ENCODE data around the gene REM2.

The REM2 gene

DNA sequence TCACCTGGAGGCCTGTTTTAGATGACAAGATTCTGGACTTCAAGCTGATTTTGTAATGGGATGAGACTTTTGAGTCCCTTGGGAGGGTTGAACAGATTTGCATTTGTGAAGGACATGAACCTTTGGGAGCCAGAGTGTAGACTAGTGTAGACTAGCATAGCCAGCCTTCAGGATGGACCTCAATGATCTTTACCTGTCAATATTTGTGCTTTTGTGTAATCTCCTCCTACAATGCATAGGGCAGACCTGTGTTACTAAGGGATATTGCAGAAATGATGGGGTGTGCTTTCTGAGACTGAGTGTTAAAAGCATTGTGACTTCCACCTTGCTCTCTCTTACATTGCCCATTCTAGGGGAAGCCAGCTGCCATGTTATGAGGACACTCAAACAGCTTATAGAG is 21.4 kb upstream of the REM2 start:
- DNase-seq (ENCODE audit: extremely low spot score): no peak
- ChIA-PET CTCF (interaction anchor here (0.9 to 3.1 kb wide), 3 partner anchors 8 to 11 kb away, joined by 3 to 14 read pairs (median 3); partner anchors contain the start of gene LRP10), POLR2A (interaction anchor here (1.4 kb wide), 1 partner anchor 10 kb away, joined by 4 read pairs; the partner anchor contains the start of gene LRP10)
- TF ChIP-seq ELF4 (IDR thresholded peaks at IDR 0.05) (no peak), BHLHE40 (IDR thresholded peaks at IDR 0.05; ENCODE audit: borderline replicate concordance) (no peak), NFRKB (IDR thresholded peaks at IDR 0.05) (no peak), L3MBTL2 (conservative IDR thresholded peaks at IDR 0.05) (no peak), SP1 (IDR thresholded peaks at IDR 0.05) (no peak), ARNT (IDR thresholded peaks at IDR 0.05) (no peak), CTBP1 (IDR thresholded peaks at IDR 0.05; ENCODE audit: borderline replicate concordance) (no peak), HDGF (IDR thresholded peaks at IDR 0.05; ENCODE audit: borderline replicate concordance) (no peak), SUZ12 (IDR thresholded peaks at IDR 0.05) (no peak), FOXK2 (IDR thresholded peaks at IDR 0.05) (no peak), FOXM1 (IDR thresholded peaks at IDR 0.05; ENCODE audit: borderline replicate concordance) (no peak), TARDBP (IDR thresholded peaks at IDR 0.05) (no peak), FOXA1 (IDR thresholded peaks at IDR 0.05) (no peak), ZNF384 (IDR thresholded peaks at IDR 0.05) (no peak), LEF1 (IDR thresholded peaks at IDR 0.05; ENCODE audit: borderline replicate concordance) (no peak)
- TF ChIP-seq, protein P1, sequence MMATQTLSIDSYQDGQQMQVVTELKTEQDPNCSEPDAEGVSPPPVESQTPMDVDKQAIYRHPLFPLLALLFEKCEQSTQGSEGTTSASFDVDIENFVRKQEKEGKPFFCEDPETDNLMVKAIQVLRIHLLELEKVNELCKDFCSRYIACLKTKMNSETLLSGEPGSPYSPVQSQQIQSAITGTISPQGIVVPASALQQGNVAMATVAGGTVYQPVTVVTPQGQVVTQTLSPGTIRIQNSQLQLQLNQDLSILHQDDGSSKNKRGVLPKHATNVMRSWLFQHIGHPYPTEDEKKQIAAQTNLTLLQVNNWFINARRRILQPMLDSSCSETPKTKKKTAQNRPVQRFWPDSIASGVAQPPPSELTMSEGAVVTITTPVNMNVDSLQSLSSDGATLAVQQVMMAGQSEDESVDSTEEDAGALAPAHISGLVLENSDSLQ (IDR thresholded peaks at IDR 0.05): no peak

DNA sequence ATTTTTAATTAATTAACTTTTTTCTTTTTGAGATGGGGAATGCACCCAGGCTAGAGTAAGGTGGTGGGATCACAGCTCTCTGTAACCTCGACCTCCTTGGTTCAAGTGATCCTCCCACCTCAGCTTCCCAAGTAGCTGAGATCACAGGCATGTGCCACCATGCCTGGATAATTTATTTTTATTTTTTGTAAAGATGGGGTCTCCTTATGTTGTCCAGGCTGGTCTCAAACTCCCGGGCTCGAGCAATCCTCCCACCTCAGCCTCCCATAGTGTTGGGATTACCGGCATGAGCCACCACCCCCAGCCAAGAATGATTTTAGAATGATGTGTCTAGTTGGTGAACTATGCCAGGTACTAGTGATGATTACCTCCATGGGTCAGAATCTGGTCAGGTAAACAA is 18.0 kb upstream of the REM2 start:
- ChIA-PET POLR2A (interaction anchor here (1.5 kb wide), 1 partner anchor 54 kb away, joined by 5 read pairs; the partner anchor contains the start of gene RBM23), CTCF (interaction anchor here (1.6 kb wide), 1 partner anchor 11 kb away, joined by 6 read pairs; no protein-coding TSS in a partner anchor)
- DNase-seq (ENCODE audit: extremely low spot score): no peak
- no peak for TF ChIP-seq FOXA1 (IDR thresholded peaks at IDR 0.05)
- TF ChIP-seq BHLHE40 (IDR thresholded peaks at IDR 0.05; ENCODE audit: borderline replicate concordance): no peak
- no peak for TF ChIP-seq LEF1 (IDR thresholded peaks at IDR 0.05; ENCODE audit: borderline replicate concordance)
- TF ChIP-seq CTBP1 (IDR thresholded peaks at IDR 0.05; ENCODE audit: borderline replicate concordance): no peak
- no peak for TF ChIP-seq SP1 (IDR thresholded peaks at IDR 0.05)
- no peak for TF ChIP-seq FOXK2 (IDR thresholded peaks at IDR 0.05)
- TF ChIP-seq ELF4 (IDR thresholded peaks at IDR 0.05): no peak
- no peak for TF ChIP-seq ZNF384 (IDR thresholded peaks at IDR 0.05)

DNA sequence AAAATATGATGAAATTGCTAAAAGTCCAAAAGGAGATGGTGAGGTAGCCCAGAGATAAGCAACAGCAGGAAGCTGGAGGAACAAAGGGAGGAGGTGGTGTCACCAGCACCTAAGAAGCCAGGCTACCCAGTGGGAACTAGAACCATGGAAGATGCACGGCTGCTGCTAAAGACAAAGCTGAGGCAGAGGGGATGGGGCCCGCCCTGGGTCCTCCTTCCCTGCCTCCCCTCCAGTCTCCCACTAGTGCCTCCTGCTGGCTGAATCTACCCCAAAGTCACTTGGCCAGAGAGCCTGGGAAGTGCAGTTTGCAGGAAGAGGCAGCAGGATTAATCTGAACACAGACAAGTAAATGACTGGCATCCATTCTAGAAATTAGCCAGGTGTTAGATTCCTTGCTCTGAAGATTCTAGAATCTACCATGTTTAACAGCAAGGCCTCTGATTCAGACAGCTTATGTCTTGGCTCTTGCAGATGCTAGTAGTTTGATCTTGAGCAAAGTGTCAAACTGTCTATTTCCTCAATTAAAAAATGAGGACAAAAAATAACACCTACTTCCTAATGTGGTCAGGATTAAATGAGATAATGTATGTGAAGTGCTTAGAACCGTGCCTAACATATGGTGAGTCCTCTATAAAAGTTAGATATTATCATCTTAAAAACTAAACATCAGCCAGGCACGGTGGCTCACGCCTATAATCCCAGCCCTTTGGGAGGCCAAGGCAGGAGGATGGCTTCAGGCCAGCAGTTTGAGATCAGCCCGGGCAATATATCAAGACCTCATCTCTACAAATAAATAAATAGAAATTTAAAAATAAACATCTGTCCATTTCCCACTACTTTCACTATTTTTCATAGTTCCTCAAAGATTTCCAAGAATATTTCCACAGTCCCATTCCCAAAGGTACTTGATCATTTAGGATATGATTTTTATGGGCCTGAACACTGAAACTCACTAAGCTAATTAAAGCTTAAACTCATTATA is 17.3 kb upstream of the REM2 start:
- CTCF ChIA-PET: interaction anchor here (1.6 kb wide), 1 partner anchor 11 kb away, joined by 6 read pairs; no protein-coding TSS in a partner anchor
- DNase-seq (ENCODE audit: extremely low spot score): peak; percentile 39
- TF ChIP-seq LEF1 (IDR thresholded peaks at IDR 0.05; ENCODE audit: borderline replicate concordance) (no peak), FOXK2 (IDR thresholded peaks at IDR 0.05) (no peak), SUZ12 (IDR thresholded peaks at IDR 0.05) (no peak), BHLHE40 (IDR thresholded peaks at IDR 0.05; ENCODE audit: borderline replicate concordance) (no peak), SP1 (IDR thresholded peaks at IDR 0.05) (no peak), FOXA1 (IDR thresholded peaks at IDR 0.05) (no peak), FOXM1 (IDR thresholded peaks at IDR 0.05; ENCODE audit: borderline replicate concordance) (no peak), L3MBTL2 (conservative IDR thresholded peaks at IDR 0.05) (no peak), TARDBP (IDR thresholded peaks at IDR 0.05) (no peak), ARNT (IDR thresholded peaks at IDR 0.05) (no peak), ELF4 (IDR thresholded peaks at IDR 0.05) (no peak), HDGF (IDR thresholded peaks at IDR 0.05; ENCODE audit: borderline replicate concordance) (no peak), ZNF384 (IDR thresholded peaks at IDR 0.05) (no peak), NFRKB (IDR thresholded peaks at IDR 0.05) (no peak), CTBP1 (IDR thresholded peaks at IDR 0.05; ENCODE audit: borderline replicate concordance) (no peak)
- TF ChIP-seq, protein P1 (IDR thresholded peaks at IDR 0.05): no peak
- POLR2A ChIA-PET: interaction anchor here (1.0 to 1.5 kb wide), 2 partner anchors 30 to 53 kb away, joined by 3 to 5 read pairs; partner anchors contain the start of gene RBM23

DNA sequence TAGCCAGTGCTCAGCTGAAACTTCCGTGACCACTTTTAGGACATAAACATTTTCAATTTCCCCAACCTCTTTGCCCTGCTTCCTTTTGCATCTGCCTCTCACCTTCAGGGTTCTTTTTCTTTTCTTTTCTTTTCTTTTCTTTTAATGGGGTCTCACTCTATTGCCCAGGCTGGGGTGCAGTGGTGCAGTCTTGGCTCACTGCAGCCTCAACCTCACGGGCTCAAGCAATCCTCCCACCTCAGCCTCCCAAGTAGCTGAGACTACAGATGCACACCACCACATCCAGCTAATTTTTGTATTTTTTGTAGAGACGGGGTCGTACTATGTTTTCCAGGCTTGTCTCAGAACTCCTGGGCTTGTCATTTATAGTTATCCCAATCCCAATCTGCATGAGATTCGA is 16.1 kb upstream of the REM2 start:
- ChIA-PET POLR2A (interaction anchor here (1.0 kb wide), 1 partner anchor 29 kb away, joined by 3 read pairs; no protein-coding TSS in a partner anchor), CTCF (interaction anchor here (0.9 kb wide), 1 partner anchor 12 kb away, joined by 3 read pairs; no protein-coding TSS in a partner anchor)
- DNase-seq (ENCODE audit: extremely low spot score): no peak
- no peak for TF ChIP-seq CTBP1 (IDR thresholded peaks at IDR 0.05; ENCODE audit: borderline replicate concordance)
- TF ChIP-seq ARNT (IDR thresholded peaks at IDR 0.05): no peak
- TF ChIP-seq FOXK2 (IDR thresholded peaks at IDR 0.05): no peak
- no peak for TF ChIP-seq ELF4 (IDR thresholded peaks at IDR 0.05)
- TF ChIP-seq FOXA1 (IDR thresholded peaks at IDR 0.05): no peak
- no peak for TF ChIP-seq LEF1 (IDR thresholded peaks at IDR 0.05; ENCODE audit: borderline replicate concordance)
- no peak for TF ChIP-seq TARDBP (IDR thresholded peaks at IDR 0.05)
- no peak for TF ChIP-seq SUZ12 (IDR thresholded peaks at IDR 0.05)
- no peak for TF ChIP-seq NFRKB (IDR thresholded peaks at IDR 0.05)
- TF ChIP-seq, protein P1 (IDR thresholded peaks at IDR 0.05): no peak
- TF ChIP-seq L3MBTL2 (conservative IDR thresholded peaks at IDR 0.05): no peak
- TF ChIP-seq HDGF (IDR thresholded peaks at IDR 0.05; ENCODE audit: borderline replicate concordance): no peak
- no peak for TF ChIP-seq SP1 (IDR thresholded peaks at IDR 0.05)
- no peak for TF ChIP-seq FOXM1 (IDR thresholded peaks at IDR 0.05; ENCODE audit: borderline replicate concordance)
- TF ChIP-seq ZNF384 (IDR thresholded peaks at IDR 0.05): no peak
- TF ChIP-seq BHLHE40 (IDR thresholded peaks at IDR 0.05; ENCODE audit: borderline replicate concordance): no peak

DNA sequence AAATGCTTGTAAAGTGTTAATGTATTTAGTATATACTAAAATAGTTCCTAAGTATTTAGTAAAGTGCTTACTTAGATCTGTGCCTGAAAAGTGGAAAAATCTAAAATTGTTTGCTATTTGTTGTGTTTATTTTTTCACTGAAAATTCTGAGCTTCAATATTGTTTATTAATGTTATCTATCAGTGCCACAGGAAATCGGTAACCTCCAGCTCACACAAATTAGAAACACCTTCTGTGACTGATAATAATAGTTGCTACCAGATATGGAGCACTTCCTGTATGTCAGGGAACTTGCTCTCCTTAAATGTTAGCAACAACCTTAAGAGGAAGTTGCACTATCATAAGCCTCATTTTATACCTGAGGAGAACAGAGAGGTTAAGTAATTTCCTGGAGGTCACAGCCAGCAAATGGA is 12.2 kb upstream of the REM2 start:
- no peak for DNase-seq (ENCODE audit: extremely low spot score)
- POLR2A ChIA-PET: interaction anchor here (0.6 to 4.3 kb wide), 11 partner anchors 11 to 188 kb away, joined by 3 to 37 read pairs (median 4); partner anchors contain the start of gene HAUS4
- CTCF ChIA-PET: interaction anchor here (1.2 to 3.6 kb wide), 6 partner anchors 9 to 59 kb away, joined by 3 to 30 read pairs (median 8); partner anchors contain the start of gene REM2
- TF ChIP-seq LEF1 (IDR thresholded peaks at IDR 0.05; ENCODE audit: borderline replicate concordance) (no peak), ELF4 (IDR thresholded peaks at IDR 0.05) (no peak), FOXK2 (IDR thresholded peaks at IDR 0.05) (no peak), ARNT (IDR thresholded peaks at IDR 0.05) (no peak), BHLHE40 (IDR thresholded peaks at IDR 0.05; ENCODE audit: borderline replicate concordance) (no peak), SP1 (IDR thresholded peaks at IDR 0.05) (no peak), ZNF384 (IDR thresholded peaks at IDR 0.05) (no peak), HDGF (IDR thresholded peaks at IDR 0.05; ENCODE audit: borderline replicate concordance) (no peak), CTBP1 (IDR thresholded peaks at IDR 0.05; ENCODE audit: borderline replicate concordance) (no peak), NFRKB (IDR thresholded peaks at IDR 0.05) (no peak)
- TF ChIP-seq, protein P1 (IDR thresholded peaks at IDR 0.05): no peak
